KG1 (cell line): ENCODE measurements around the gene TMEM164.

ENCODE experiments used
- DNase-seq: peaks from one replicate; lab custom pipeline; 2025; lab: John Stamatoyannopoulos, UW

Gene TMEM164

GRCh38 chrX:110003167-110004156 is 548 bp downstream of the TMEM164 start:
- no peak for DNase-seq

GRCh38 chrX:110004215-110004614 is 1.3 kb downstream of the TMEM164 start:
- no peak for DNase-seq

- DNase-seq: no peak
These were observed 1.9 kb downstream of the TMEM164 start for GRCh38 chrX:110004731-110005369.

- DNase-seq: no peak
These were observed 3.2 kb downstream of the TMEM164 start for GRCh38 chrX:110006161-110006560.

GRCh38 chrX:110006821-110007375 is 4.0 kb downstream of the TMEM164 start:
- DNase-seq: no peak

- DNase-seq: no peak
These were observed 5.2 kb downstream of the TMEM164 start for GRCh38 chrX:110008011-110008635.

- DNase-seq: no peak
These were observed 10.0 kb downstream of the TMEM164 start for GRCh38 chrX:110012818-110013485.

- DNase-seq: no peak
These were observed 11.1 kb downstream of the TMEM164 start for GRCh38 chrX:110013968-110014367.

- DNase-seq: no peak
These were observed 12.1 kb downstream of the TMEM164 start for GRCh38 chrX:110015032-110015431.

GRCh38 chrX:110015915-110016314 is 13.0 kb downstream of the TMEM164 start:
- DNase-seq: no peak

GRCh38 chrX:110020536-110020935 is 17.6 kb downstream of the TMEM164 start:
- DNase-seq: no peak

- DNase-seq: no peak
These were observed 18.5 kb downstream of the TMEM164 start for GRCh38 chrX:110021258-110022022.

GRCh38 chrX:110022599-110023448 is 19.9 kb downstream of the TMEM164 start:
- DNase-seq: no peak

GRCh38 chrX:110025395-110025794 is 22.5 kb downstream of the TMEM164 start:
- no peak for DNase-seq

GRCh38 chrX:110026099-110026844 is 23.4 kb downstream of the TMEM164 start:
- DNase-seq: no peak

- DNase-seq: no peak
These were observed 29.7 kb downstream of the TMEM164 start for GRCh38 chrX:110032534-110033147.

GRCh38 chrX:110034036-110034435 is 31.1 kb downstream of the TMEM164 start:
- DNase-seq: no peak

- no peak for DNase-seq
These were observed 33.5 kb downstream of the TMEM164 start for GRCh38 chrX:110036162-110037033.
